Retinal pigment epithelial cell (primary cell): ENCODE data around the gene YIF1A.
A peak's percentile ranks its signal among the peaks of the same experiment; 100 is the strongest.
"Not testable (repeated sequence)": the region's sequence is repeated elsewhere in the genome, so short reads cannot be mapped to it uniquely, and the experiment has no call there.

Experiments used
- DNase-seq: peaks from one replicate; pipeline ENCODE4 v3.0.0-alpha.2; 2010; ENCODE audit warnings: low read depth
- H3K4me3 ChIP-seq: 2 replicates; pipeline ENCODE4 v1.5.1; 2011; ENCODE audit warnings: mild to moderate bottlenecking, low read length, control low read depth, moderate library complexity
- CTCF ChIP-seq: conservative IDR thresholded peaks from 2 replicates; pipeline ENCODE4 v1.5.1; 2011; ENCODE audit warnings: low read depth, low read length, control low read depth, inconsistent platforms

Gene YIF1A

DNA sequence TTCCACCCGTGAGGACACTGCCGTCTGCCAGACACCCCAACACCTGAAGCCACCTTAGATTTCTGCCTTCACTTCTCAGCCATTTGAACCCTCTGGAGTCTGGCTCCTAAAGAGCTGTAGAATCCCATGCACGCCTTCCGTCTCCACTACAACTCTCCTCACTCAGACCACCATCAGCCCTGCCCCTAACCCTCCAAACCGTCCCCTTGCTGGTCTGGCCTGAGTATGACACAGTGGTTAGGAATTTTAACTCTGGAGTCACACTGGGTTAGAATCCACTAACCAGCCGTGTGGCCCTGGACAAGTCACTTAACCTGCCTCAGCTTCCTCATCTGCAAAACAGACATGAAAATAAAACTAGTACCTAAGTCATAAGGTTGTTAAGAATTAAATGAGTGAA lies 7.9 kb downstream of the YIF1A start:
- no peak for TF ChIP-seq CTCF
- H3K4me3 ChIP-seq, result no peak overlapping the region
- DNase-seq, result no peak

GRCh38 chr11:66280428-66280827 lies 8.5 kb downstream of the YIF1A start:
- no peak overlapping the region for H3K4me3 ChIP-seq
- TF ChIP-seq CTCF, result no peak
- DNase-seq, result no peak

DNA sequence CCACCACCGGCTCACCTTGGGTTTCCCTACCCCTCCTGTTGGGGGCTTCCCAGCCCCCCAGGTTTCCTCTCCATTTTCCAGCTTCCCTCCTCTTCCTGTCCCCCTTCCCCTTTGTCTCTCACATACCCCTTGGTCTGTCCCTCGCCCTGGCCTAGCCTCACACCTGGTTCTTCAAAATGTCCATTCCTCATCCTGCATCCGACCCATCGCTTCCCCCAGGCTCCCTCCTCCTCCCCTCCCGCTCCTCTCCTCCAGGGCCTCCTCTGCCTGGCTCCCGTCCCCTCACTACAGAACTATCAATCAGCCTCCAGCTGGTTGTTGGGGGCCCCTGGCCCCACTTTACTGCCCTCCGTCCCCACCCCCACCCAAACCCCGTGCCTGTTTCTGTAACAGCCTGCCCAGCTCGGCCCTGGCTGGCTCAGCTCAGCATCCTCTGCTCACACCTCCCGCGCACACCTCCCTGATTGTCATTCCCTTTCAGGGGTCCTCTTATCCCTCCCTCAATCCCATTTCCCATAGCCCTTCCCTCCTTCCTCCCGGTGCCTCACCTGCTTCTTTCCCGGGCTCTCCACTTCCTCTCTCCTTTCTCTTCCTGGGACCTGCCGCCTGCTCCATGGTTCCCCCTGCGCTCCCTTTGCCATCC lies 9.7 kb downstream of the YIF1A start:
- no peak for TF ChIP-seq CTCF
- DNase-seq, result no peak
- no peak overlapping the region for H3K4me3 ChIP-seq

- no peak for DNase-seq
- no peak for TF ChIP-seq CTCF
- H3K4me3 ChIP-seq, result peak overlapping the region; percentile 27
Measured at GRCh38 chr11:66278363-66279091, 10.4 kb downstream of the YIF1A start.

- H3K4me3 ChIP-seq, result peak within 1 kb of the TSS; percentile 27
- TF ChIP-seq CTCF, result no peak
- DNase-seq, result no peak
Measured at GRCh38 chr11:66277471-66278362, 11.2 kb downstream of the YIF1A start, which contains the start of gene CNIH2. TSS of gene CNIH2 (plus strand) at chr11:66278175. CDS start at chr11:66278457, 282 bp downstream.

DNA sequence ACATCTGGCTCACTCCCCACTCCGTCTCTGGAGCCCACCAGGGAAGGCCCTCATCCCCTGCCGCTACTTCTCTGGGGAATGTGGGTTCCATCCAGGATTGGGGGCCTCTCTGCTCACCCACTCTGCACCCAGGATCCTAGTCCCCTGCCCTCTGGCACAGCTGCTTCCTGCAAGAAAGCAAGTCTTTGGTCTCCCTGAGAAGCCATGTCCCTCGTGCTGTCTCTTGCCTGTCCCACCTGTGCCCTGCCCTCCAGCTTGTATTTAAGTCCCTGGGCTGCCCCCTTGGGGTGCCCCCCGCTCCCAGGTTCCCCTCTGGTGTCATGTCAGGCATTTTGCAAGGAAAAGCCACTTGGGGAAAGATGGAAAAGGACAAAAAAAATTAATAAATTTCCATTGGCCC lies 11.9 kb downstream of the YIF1A start:
- DNase-seq, H3K4me3 ChIP-seq: not testable (repeated sequence)

GRCh38 chr11:66276619-66277018 lies 12.3 kb downstream of the YIF1A start:
- H3K4me3 ChIP-seq, DNase-seq: not testable (repeated sequence)
